Activated CD4-positive, alpha-beta T cell treated with anti-CD3 and anti-CD28 coated beads for 36 hours (primary cell): ENCODE results near the gene GIPC2. TPM values are rescaled to one million over a fixed set of nuclear protein-coding genes. Genes with fewer than 3 reads are reported as not detected.
A peak's percentile ranks its signal among the peaks of the same experiment; 100 is the strongest.
"Not testable (repeated sequence)": the region's sequence is repeated elsewhere in the genome, so short reads cannot be mapped to it uniquely, and the experiment has no call there.

ENCODE experiments used
- ATAC-seq: fragments of 200-7000 bp; cut with Tn5 transposase; one replicate; pipeline ENCODE4 v1.10.0; 2021; ENCODE audit warnings: mild to moderate bottlenecking, moderate library complexity
- CTCF ChIA-PET: fragments of 350-600 bp; sonication (Branson Sonifier 250); formaldehyde crosslinking; loops from one replicate; lab custom pipeline; 2021; ENCODE audit warnings: antibody characterized with exemption; lab: Charles Lee
- POLR2A ChIA-PET: fragments of 350-600 bp; sonication (Branson Sonifier 250); formaldehyde crosslinking; loops from one replicate; lab custom pipeline; 2021; ENCODE audit warnings: antibody characterized with exemption, inconsistent platforms; lab: Charles Lee
- DNase-seq: peaks from one replicate; pipeline ENCODE4 v3.0.0-alpha.2; 2020
- H3K27ac Mint-ChIP-seq: one replicate; pipeline ENCODE4 v1.8.0; 2021; ENCODE audit warnings: mixed read lengths
- H3K27me3 Mint-ChIP-seq: one replicate; pipeline ENCODE4 v1.8.0; 2021; ENCODE audit warnings: mixed read lengths
- H3K36me3 Mint-ChIP-seq: one replicate; pipeline ENCODE4 v1.8.0; 2021; ENCODE audit warnings: low read depth, mixed read lengths
- H3K4me1 Mint-ChIP-seq: one replicate; pipeline ENCODE4 v1.8.0; 2021; ENCODE audit warnings: mixed read lengths
- H3K4me3 Mint-ChIP-seq: one replicate; pipeline ENCODE4 v1.8.0; 2021; ENCODE audit warnings: mild to moderate bottlenecking, moderate library complexity, mixed read lengths
- H3K9me3 Mint-ChIP-seq: one replicate; pipeline ENCODE4 v1.8.0; 2021; ENCODE audit warnings: low read depth, mixed read lengths
- intact Hi-C, 2 experiments: fragments of 100-400 bp; cut with DNase I in 1 of 2; cut with micrococcal nuclease in 1 of 2; formaldehyde crosslinking; loops; one replicate each; pipeline versions ENCODE4 v1.14.2 to v1.15.1; 2022 to 2024; cut with DNase I, micrococcal nuclease
- total RNA-seq, 2 experiments: library from RNA; stranded (reverse); gene quantifications; one replicate each; pipeline ENCODE4 v1.2.3, GENCODE V29; 2021

The GIPC2 gene
- total RNA-seq, 2 experiments from 2014 or later = 0.05 to 0.09 TPM

DNA sequence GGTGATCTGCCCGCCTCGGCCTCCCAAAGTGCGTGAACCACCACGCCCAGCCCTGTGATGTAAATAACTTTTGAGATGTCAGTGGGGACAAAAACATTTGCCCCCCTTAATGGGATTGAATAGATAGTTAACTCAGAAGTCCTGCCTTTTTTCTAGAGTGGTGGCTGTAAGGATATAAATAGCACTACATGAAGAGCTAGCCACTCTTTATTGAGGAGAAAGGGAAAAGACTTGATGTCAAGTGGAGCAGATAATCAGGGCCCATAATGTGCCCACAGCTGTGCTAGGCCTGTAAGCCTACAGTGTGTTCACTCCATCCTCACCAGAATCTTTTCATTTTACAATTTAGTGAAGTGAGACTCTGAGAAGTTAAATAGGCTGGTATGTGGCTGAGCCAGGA lies 3.6 kb downstream of the GIPC2 start:
- no peaks in the 10 kb centered on the region for H3K9me3 Mint-ChIP-seq
- H3K4me3 Mint-ChIP-seq = no peak overlapping the region
- peaks cover 35% of the 10 kb centered on the region for H3K27me3 Mint-ChIP-seq
- H3K36me3 Mint-ChIP-seq = no peaks in the 10 kb centered on the region
- H3K4me1 Mint-ChIP-seq = peaks cover 29% of the 10 kb centered on the region
- POLR2A ChIA-PET = interaction anchor here (1.2 to 1.5 kb wide), 2 partner anchors 9 to 44 kb away, joined by 3 to 9 read pairs; partner anchors contain the start of gene DNAJB4
- H3K27ac Mint-ChIP-seq = no peak overlapping the region
- CTCF ChIA-PET = interaction anchor here (0.6 kb wide), 1 partner anchor 45 kb away, joined by 3 read pairs; no protein-coding TSS in a partner anchor
- DNase-seq (no peak), ATAC-seq (no peak)
- intact Hi-C loops = loop anchor here in 1 of 2 experiments (5.0 kb wide), 1 partner anchor 63 kb away; no protein-coding TSS in a partner anchor

DNA sequence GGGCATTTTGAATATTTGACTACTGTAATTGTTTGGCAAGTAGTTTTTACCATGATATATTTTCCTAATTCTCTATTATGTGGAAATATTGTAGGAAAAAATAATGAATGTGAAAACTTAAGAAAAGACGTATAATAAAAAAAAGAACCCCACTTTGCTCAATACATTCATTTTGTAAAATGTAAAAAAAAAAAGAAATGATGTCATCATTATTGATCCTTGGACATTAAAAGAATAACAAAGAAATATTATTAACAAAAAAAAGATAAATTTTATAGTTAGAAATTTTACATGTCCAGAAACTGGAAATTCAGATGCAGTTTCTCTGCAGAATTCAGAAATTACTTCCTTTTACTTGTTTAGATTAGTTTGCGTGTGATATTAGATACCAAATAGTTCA lies 5.2 kb downstream of the GIPC2 start:
- H3K27me3 Mint-ChIP-seq = peaks cover 23% of the 10 kb centered on the region
- no peak overlapping the region for H3K4me3 Mint-ChIP-seq
- H3K9me3 Mint-ChIP-seq = no peaks in the 10 kb centered on the region
- peaks cover 22% of the 10 kb centered on the region for H3K4me1 Mint-ChIP-seq
- no peak overlapping the region for H3K27ac Mint-ChIP-seq
- ChIA-PET CTCF (no interaction called here), POLR2A (no interaction called here)
- DNase-seq (no peak), ATAC-seq (no peak)
- no peaks in the 10 kb centered on the region for H3K36me3 Mint-ChIP-seq
- intact Hi-C loops = no loop called here

DNA sequence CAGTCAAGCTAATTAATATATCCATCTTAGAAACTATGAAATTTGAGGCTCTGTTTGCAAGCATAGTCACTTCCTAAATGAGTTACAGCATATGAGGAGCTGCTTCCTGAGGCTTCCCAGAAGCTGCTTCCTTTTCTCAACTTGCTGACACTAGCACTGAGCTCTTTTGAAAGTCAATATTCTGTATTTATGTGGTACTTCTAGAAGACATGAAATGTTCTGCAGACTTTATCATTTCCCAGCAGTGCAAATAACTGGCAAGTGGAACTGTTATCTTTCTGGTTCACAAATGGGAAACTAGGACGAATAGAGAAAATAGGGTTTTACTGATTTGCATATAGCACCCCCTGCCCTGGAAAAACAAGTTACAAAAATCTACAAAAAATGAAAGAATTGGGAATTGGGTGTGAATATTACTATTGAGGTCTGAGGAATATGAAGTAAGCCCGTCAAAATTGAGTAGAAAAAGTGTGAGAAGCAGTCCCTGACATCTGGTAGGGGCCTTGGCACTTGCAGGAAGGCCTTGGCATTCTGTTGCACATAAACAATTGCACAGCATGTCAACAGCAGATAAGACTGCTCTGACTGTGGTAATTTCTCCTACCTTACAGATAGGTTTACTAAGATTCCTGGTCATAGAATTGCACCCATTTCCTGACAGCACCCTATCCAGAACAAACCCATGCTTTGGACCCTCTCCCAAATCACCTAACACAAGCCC lies 7.1 kb downstream of the GIPC2 start:
- Mint-ChIP-seq H3K27me3 (peaks cover 12% of the 10 kb centered on the region), H3K36me3 (no peaks in the 10 kb centered on the region), H3K9me3 (no peaks in the 10 kb centered on the region), H3K4me1 (peaks cover 11% of the 10 kb centered on the region), H3K4me3 (no peak overlapping the region), H3K27ac (no peak overlapping the region)
- CTCF ChIA-PET = interaction anchor here (0.6 kb wide), 2 partner anchors 10 to 188 kb away, joined by 3 read pairs; no protein-coding TSS in a partner anchor
- intact Hi-C loops = no loop called here
- ATAC-seq (no peak), DNase-seq (no peak)
- POLR2A ChIA-PET = no interaction called here

DNA sequence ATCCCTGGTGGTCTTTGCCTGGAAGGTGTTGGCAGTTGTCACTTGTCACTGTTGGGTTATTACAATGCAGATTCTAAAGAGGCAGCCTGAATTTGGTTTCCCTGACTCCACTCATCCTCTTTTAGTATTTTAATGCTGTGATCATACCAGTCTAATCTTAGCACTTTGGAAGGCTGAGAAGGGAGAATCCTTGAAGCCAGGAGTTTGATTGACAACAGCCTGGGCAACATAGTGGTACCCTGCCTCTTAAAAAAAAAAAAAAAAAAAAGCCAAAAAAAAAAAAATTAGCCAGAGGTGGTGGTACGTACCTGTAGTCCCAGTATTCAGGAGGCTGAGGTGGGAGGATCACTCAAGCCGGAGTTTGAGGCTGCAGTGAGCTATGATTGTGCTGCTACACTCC lies 7.7 kb downstream of the GIPC2 start:
- no peak for ATAC-seq
- H3K9me3 Mint-ChIP-seq = no peaks in the 10 kb centered on the region
- no peak overlapping the region for H3K4me3 Mint-ChIP-seq
- H3K27ac Mint-ChIP-seq = no peak overlapping the region
- intact Hi-C loops = no loop called here
- DNase-seq = no peak
- peaks cover 7% of the 10 kb centered on the region for H3K4me1 Mint-ChIP-seq
- H3K36me3 Mint-ChIP-seq = no peaks in the 10 kb centered on the region
- POLR2A ChIA-PET = interaction anchor here (0.5 kb wide), 1 partner anchor 872 kb away, joined by 3 read pairs; no protein-coding TSS in a partner anchor
- H3K27me3 Mint-ChIP-seq = peaks cover 11% of the 10 kb centered on the region
- CTCF ChIA-PET = interaction anchor here (0.6 kb wide), 1 partner anchor 389 kb away, joined by 3 read pairs; no protein-coding TSS in a partner anchor

DNA sequence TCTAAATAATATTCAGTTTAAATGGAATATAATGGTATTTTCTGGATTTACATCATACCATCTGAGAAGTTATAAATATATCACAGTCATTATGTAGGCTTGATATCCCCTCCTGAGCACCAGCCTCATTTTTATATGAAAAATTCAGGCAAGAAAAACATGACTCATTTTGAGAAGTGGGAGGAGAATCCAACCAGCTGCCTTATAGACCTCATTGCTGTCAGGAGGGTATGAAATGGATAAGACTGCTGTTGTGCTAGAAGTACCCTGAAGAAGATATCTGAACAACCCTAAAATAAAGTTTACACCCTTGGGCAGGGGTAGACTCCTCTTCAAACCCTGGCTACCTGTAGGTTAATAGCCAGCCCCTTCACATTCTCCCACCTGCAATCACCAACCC lies 8.8 kb downstream of the GIPC2 start:
- DNase-seq (no peak), ATAC-seq (peak; percentile 57)
- intact Hi-C loops = no loop called here
- ChIA-PET POLR2A (no interaction called here), CTCF (no interaction called here)
- H3K4me3 Mint-ChIP-seq = no peak overlapping the region
- peaks cover 6% of the 10 kb centered on the region for H3K27me3 Mint-ChIP-seq
- H3K27ac Mint-ChIP-seq = no peak overlapping the region
- no peaks in the 10 kb centered on the region for H3K9me3 Mint-ChIP-seq
- peaks cover 5% of the 10 kb centered on the region for H3K4me1 Mint-ChIP-seq
- no peaks in the 10 kb centered on the region for H3K36me3 Mint-ChIP-seq

DNA sequence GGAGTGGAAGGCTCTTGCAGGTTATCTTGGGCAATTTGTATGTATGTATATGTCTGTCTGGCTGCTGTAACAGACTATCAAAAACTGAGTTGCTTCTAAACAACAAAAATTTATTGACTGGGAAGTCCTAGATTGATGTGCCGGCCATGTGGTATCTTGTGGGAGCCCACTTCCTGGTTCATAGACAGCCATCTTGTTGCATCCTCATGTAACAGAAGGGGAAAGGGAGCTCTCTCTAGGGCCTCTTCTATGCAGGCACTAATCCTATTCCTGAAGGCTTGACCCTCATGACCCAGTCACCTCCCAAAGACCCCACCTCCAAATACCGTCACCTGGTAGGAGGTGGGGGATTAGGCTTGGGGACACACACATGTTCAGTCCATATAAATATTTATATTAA lies 9.2 kb downstream of the GIPC2 start:
- ChIA-PET CTCF (no interaction called here), POLR2A (no interaction called here)
- ATAC-seq = peak; percentile 23
- H3K4me1 Mint-ChIP-seq = peaks cover 5% of the 10 kb centered on the region
- peaks cover 6% of the 10 kb centered on the region for H3K27me3 Mint-ChIP-seq
- H3K36me3 Mint-ChIP-seq = no peaks in the 10 kb centered on the region
- no peak overlapping the region for H3K4me3 Mint-ChIP-seq
- no peak overlapping the region for H3K27ac Mint-ChIP-seq
- no peak for DNase-seq
- H3K9me3 Mint-ChIP-seq = no peaks in the 10 kb centered on the region
- intact Hi-C loops = no loop called here

DNA sequence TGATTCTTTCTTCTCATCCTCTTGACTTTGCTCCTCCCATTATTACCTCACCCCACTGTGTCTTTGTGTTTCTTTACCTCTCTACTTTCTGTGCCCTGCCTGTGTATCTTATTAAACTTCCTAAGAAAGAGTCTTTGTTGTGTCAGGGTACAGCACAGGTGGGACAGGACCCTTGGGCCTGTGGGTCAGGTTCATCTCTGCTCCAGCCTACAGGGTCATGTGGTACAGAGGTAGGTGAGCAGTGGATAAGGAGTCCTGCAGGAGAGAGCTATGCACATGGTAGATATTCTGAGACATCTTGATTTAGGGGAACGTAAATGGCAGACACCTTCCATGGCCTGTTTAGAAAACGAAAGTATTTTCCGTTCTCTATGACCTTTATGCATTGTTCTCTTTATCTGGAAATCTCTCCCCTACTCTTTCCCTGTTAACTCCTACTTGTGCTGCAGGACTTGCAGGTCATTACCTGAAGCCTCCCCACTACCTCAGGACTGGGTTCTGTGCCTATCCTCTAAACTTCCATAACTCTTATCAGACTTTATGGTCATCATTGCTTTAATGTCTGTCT lies 9.9 kb downstream of the GIPC2 start:
- H3K4me1 Mint-ChIP-seq = peaks cover 5% of the 10 kb centered on the region
- no peak overlapping the region for H3K27ac Mint-ChIP-seq
- H3K9me3 Mint-ChIP-seq = no peaks in the 10 kb centered on the region
- ChIA-PET CTCF (no interaction called here), POLR2A (no interaction called here)
- H3K36me3 Mint-ChIP-seq = no peaks in the 10 kb centered on the region
- peaks cover 6% of the 10 kb centered on the region for H3K27me3 Mint-ChIP-seq
- DNase-seq (no peak), ATAC-seq (no peak)
- H3K4me3 Mint-ChIP-seq = no peak overlapping the region
- intact Hi-C loops = no loop called here

DNA sequence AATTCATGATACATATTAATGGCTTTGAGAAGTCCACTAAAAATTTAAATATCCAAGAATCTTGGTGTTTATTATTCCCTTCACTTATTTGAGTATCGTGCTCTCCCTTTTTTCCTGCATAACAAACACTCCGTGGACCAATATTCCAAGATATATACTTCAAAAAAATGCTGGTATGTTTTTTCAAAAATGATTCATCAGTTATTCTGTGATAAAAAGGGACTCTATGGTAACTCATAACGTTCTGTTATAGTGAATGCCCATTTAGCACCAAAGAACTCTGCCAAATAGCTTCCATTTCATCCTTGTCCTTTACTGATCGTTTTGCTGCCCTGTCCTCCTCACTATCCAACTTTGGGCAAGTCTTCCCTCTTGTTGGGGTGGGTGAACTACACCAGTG lies 12.9 kb downstream of the GIPC2 start:
- intact Hi-C loops = no loop called here
- H3K36me3 Mint-ChIP-seq = no peaks in the 10 kb centered on the region
- POLR2A ChIA-PET = no interaction called here
- DNase-seq = no peak
- H3K27ac Mint-ChIP-seq = no peak overlapping the region
- no peaks in the 10 kb centered on the region for H3K9me3 Mint-ChIP-seq
- H3K4me3 Mint-ChIP-seq = no peak overlapping the region
- H3K27me3 Mint-ChIP-seq = peaks cover 4% of the 10 kb centered on the region
- CTCF ChIA-PET = no interaction called here
- ATAC-seq = no peak
- H3K4me1 Mint-ChIP-seq = peaks cover 5% of the 10 kb centered on the region

DNA sequence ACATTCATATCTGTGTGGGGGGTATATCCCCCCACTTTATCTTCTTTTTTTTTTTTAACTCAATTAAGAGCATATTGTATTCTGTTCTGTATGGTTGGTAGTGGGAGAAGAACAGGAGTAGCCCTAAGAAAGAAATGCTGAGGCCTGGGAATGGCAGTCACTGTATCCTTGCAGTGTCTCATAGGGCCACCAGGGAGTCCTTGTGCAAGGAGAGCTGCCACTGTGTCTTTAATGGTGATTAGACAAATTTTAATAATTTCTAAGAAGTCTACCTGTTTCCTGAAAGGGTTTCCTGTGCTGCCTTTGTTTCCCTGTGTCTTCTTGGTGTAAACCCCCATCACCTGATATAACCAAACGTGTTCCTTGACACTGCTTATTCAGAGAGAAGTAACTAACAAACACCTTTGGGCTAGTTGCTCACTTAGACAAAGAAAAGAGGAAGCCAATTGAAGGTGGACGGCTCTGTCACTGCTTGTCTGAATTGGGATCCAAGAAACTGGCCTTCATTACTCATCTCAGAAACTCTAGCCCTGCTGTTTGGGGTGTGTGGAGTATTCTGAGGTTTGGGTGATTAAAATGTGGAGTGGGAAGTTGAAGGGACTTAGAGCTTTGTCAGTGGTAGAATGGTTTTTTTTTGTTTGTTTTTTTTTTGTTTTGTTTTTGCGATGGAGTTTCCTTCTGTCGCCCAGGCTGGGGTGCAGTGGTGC lies 15.2 kb downstream of the GIPC2 start:
- Mint-ChIP-seq H3K4me1 (no peaks in the 10 kb centered on the region), H3K27me3 (peaks cover 4% of the 10 kb centered on the region), H3K4me3 (no peak overlapping the region), H3K27ac (no peak overlapping the region), H3K9me3 (no peaks in the 10 kb centered on the region), H3K36me3 (no peaks in the 10 kb centered on the region)
- POLR2A ChIA-PET = interaction anchor here (0.7 kb wide), 1 partner anchor 83 kb away, joined by 5 read pairs; no protein-coding TSS in a partner anchor
- CTCF ChIA-PET = interaction anchor here (1.1 kb wide), 1 partner anchor 173 kb away, joined by 3 read pairs; the partner anchor contains the start of gene NEXN
- intact Hi-C loops = no loop called here
- ATAC-seq = no peak
- no peak for DNase-seq

DNA sequence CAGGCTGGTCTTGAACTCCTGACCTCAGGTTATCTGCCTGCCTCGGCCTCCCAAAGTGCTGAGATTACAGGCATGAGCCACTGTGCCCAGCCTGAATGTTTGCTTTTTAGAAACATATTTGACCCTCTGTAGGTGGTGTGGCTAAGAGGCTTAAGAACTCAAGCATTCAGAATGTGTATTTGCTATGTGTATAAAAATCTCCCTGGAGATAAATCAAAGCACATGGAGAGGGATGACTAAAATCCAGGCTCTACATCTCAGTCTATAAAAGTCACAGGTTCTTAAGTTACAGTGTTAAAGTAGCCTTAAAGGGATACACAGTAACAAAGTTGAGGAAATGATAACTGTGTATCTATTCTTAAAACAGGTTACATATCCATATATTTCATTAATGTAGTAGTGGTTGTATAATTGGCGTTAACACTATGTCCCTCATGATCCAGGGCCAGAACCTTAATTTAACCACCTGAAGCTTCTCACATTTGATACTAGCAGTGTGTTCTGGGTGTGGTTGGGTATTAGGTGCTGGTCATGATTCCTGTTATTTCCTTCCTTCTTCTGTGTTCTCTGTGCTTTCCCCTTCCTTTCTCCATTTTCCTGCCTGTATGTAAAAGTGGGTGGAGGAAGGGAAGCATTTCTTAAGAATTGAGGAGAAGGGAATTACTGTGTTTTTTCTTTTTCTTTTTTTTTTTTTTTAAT lies 16.2 kb downstream of the GIPC2 start:
- no peaks in the 10 kb centered on the region for H3K36me3 Mint-ChIP-seq
- no peak overlapping the region for H3K4me3 Mint-ChIP-seq
- CTCF ChIA-PET = no interaction called here

DNA sequence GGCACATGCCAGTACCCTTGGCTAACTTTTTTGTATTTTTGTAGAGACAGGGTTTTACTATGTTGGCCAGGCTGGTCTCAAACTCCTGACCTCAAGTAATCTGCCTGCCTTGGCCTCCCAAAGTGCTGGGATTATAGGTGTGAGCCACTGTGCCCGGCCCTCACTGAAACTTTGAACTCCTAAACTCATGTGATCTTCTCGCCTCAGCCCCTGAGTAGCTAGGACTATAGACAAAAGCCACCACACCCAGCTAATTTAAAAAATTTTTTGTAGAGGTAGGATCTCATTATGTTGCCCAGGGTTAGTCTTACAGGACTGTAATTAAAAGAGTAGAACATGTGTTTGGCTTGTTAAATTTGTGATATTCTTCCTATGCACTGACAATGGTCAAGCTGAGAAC lies 19.1 kb downstream of the GIPC2 start:
- H3K4me3 Mint-ChIP-seq, H3K27ac Mint-ChIP-seq, ATAC-seq, H3K9me3 Mint-ChIP-seq, H3K4me1 Mint-ChIP-seq, POLR2A ChIA-PET, H3K36me3 Mint-ChIP-seq, DNase-seq, CTCF ChIA-PET, intact Hi-C loops, H3K27me3 Mint-ChIP-seq: not testable (repeated sequence)

More for the DNA sequence above, 16.2 kb downstream of the GIPC2 start:
- Mint-ChIP-seq H3K27me3 (peaks cover 2% of the 10 kb centered on the region), H3K9me3 (no peaks in the 10 kb centered on the region), H3K4me1 (no peaks in the 10 kb centered on the region), H3K27ac (no peak overlapping the region)
- POLR2A ChIA-PET = no interaction called here
- intact Hi-C loops = no loop called here
- DNase-seq = no peak
- ATAC-seq = no peak
